A204.1 (cell line): Measurements from ENCODE around the gene KCNE2.
"Not testable (repeated sequence)": the region's sequence is repeated elsewhere in the genome, so short reads cannot be mapped to it uniquely, and the experiment has no call there.

Experiments
- FAIRE-seq: peaks from 2 replicates; lab custom pipeline; 2012; peaks lifted over from hg19 to GRCh38; lab: Jason Lieb, UNC

Gene KCNE2

GRCh38 chr21:34407294-34407693 is 43.5 kb downstream of the KCNE2 start:
- FAIRE-seq = not testable (repeated sequence)

GRCh38 chr21:34417448-34418077 is 53.8 kb downstream of the KCNE2 start:
- FAIRE-seq = not testable (repeated sequence)
